ENCODE measurements around the gene ZMIZ1. TPM values are rescaled to one million over a fixed set of nuclear protein-coding genes. Genes with fewer than 3 reads are reported as not detected.

Gene ZMIZ1
- total RNA-seq, 1 donor from 2014 or later = 67.6 TPM

DNA sequence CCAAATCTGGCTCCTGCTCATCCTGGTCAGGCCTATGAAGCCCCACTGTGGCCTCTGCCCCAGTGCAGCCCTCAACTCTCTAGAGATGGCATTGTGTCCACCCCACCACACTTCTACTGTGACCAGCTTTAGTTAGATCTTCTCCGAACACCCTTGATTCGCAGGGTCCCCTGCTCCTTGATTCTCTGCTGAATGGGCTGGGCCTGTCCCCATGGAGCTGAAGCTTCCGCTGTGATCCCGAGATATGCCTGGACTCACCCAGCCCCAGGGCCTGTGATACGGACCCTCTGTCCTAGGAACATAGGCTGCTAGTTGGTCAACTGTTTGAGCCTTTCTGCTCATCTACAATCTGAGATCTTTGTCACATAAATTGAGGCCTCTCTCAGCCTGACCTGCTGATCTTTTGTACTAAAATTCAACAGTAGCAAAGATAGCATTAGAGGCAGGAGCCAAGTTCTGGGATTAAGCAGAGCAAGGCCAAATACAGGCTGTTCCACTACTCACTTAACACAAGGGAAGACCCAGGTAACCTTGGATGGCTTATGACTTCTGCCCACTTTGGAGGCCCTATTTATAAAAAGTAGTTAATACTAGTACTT is 272.0 kb downstream of the ZMIZ1 start:
- DNase-seq (ENCODE audit: low spot score) = no peak
- Mint-ChIP-seq H3K4me3 (no peak overlapping the region), H3K9me3 (peaks cover 3% of the 10 kb centered on the region), H3K4me1 (ENCODE audit: low read depth) (peaks cover 48% of the 10 kb centered on the region), H3K27ac (peak overlapping the region; percentile 0), H3K36me3 (ENCODE audit: low read depth) (peaks cover 6% of the 10 kb centered on the region), H3K27me3 (ENCODE audit: insufficient read depth) (no peaks in the 10 kb centered on the region)
- intact Hi-C loops (cut with micrococcal nuclease) = no loop called here

DNA sequence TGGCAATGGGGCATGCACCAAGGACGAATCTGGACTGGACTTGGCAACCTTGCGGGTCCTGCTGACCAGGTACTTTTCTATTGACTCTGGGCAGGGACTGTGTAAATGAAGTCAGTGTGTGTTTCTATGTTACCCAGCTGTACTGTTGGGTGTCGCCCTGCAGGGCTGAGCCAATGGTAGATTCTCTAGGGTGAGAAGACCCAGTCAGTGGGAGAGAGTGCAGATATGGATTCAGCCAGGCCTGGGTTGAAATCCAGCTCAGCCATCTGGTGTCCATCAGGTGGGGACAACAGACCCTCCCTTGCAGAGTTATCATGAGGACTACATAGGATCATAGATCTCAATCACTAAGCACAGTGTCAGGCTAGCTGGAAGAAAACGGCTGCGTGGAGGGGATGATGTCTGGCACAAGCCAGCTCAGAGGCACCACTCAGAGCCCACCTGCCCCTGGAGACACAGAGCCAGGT is 273.6 kb downstream of the ZMIZ1 start:
- Mint-ChIP-seq H3K4me1 (ENCODE audit: low read depth) (peaks cover 49% of the 10 kb centered on the region), H3K27ac (no peak overlapping the region), H3K36me3 (ENCODE audit: low read depth) (peaks cover 3% of the 10 kb centered on the region), H3K4me3 (no peak overlapping the region), H3K9me3 (peaks cover under 1% of the 10 kb centered on the region), H3K27me3 (ENCODE audit: insufficient read depth) (no peaks in the 10 kb centered on the region)
- intact Hi-C loops (cut with micrococcal nuclease) = no loop called here
- no peak for DNase-seq (ENCODE audit: low spot score)

DNA sequence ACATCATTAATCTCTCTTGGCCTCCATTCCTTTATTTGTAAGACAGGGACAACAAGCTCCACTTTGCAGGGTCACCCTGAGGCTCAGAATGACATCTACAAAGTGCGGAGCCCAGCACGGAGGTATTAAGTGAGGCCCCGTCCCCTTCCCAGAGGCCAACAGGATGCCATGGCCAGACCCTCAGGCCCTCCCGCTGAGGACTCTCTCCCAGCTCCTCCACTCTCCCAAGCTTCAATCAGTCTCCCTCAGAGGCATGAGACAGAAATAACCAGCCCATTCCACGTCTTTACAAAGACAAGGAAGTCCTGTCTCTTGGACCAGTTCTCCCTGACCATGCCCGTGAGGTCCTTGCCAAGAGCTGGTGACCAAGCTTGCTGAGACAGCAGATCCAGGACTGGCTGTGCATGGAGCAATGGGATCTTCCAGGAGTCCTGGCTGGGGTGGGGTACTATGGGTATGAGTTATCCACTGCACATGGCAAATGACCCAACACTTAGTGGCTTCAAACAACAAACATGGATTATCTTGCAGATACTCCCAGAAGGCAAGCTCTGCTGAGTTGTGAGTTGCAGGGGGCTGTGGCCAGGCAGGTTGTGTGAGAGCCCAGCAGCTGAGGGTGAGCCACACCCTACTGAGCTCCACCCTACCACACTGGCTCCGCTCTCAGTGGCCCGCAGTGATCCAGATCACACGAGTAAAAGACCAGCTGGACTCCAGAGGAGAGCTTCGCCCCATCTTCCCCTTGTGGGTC is 274.2 kb downstream of the ZMIZ1 start:
- no peak overlapping the region for H3K27ac Mint-ChIP-seq
- H3K27me3 Mint-ChIP-seq (ENCODE audit: insufficient read depth) = no peaks in the 10 kb centered on the region
- no peaks in the 10 kb centered on the region for H3K9me3 Mint-ChIP-seq
- H3K36me3 Mint-ChIP-seq (ENCODE audit: low read depth) = peaks cover 3% of the 10 kb centered on the region
- DNase-seq (ENCODE audit: low spot score) = no peak
- no peak overlapping the region for H3K4me3 Mint-ChIP-seq
- intact Hi-C loops (cut with micrococcal nuclease) = no loop called here
- H3K4me1 Mint-ChIP-seq (ENCODE audit: low read depth) = peaks cover 49% of the 10 kb centered on the region

DNA sequence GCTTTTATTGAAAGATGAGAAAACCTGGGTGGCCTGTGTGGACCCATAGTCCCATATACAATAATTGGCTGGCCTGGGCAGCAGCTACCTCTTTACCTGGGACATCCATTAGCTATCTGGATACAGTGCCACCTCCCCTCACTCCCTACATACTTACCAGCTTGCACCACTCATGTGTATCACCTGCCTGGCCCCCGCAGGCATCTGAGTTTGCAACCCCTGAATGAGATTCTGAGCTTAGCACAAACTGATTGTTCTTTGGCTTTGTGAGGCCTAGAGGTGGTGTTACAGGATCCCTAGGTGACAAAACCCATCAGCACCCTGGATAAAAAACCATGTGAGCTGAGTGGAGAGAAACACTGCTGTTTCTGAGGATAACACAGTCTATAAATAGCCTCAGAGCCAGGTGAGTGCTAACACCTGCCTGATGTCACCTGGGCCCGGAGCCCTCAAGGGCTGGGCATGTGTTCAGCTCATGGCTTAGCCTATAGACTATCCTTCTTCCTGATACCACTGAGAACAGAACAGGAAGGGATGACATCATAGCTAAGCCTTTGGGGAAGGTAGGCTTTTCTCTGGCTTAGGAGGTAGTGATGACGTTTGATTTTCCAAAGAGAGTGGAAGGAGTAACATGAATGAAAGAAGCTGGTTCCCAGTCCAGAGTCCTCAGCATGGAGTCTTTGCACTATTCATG is 275.9 kb downstream of the ZMIZ1 start:
- Mint-ChIP-seq H3K27ac (no peak overlapping the region), H3K36me3 (ENCODE audit: low read depth) (peaks cover 15% of the 10 kb centered on the region), H3K4me3 (no peak overlapping the region), H3K4me1 (ENCODE audit: low read depth) (peaks cover 65% of the 10 kb centered on the region), H3K27me3 (ENCODE audit: insufficient read depth) (no peaks in the 10 kb centered on the region), H3K9me3 (no peaks in the 10 kb centered on the region)
- no peak for DNase-seq (ENCODE audit: low spot score)
- intact Hi-C loops (cut with micrococcal nuclease) = loop anchor here (5.0 kb wide), 1 partner anchor 277 kb away; the partner anchor contains the start of gene ZMIZ1

DNA sequence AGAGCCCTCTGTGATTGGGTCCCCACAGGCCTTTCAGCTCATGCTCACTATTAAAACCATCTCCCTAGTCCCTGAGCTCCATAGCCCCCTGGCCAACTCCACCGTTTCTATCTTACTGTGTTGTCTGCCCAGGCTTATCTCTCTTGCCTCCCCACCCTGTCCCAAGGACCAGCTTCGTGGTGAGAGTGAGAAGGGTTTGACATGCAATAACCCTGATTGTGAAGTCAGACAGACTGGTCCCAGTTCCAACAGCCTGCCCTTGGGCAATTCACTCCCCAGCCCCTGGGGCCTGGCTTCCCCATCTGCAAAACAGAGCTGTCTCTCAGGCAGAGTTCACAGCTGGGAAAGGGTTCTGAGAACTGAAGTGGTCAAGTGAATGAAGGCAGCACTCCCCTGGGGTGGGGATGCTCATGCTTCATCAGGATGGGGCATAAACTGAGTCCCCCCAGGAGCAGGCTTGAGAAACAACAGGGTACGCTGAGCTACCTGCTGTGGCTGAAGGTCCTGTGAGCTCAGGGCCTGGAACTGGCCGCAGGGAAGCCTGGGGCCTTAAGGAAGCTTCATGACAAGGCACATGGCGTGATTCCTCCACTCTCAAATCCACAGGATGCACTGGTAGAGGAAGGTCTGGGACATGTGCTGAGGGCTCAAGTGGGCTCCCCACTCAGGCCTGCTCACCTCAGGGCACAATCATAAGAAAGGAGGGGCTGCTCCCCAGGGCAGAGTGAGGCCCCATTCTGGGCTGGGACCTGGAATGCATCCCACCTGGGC is 276.7 kb downstream of the ZMIZ1 start:
- DNase-seq (ENCODE audit: low spot score) = no peak
- no peak overlapping the region for H3K27ac Mint-ChIP-seq
- H3K4me3 Mint-ChIP-seq = no peak overlapping the region
- H3K4me1 Mint-ChIP-seq (ENCODE audit: low read depth) = peaks cover 72% of the 10 kb centered on the region
- no peaks in the 10 kb centered on the region for H3K27me3 Mint-ChIP-seq (ENCODE audit: insufficient read depth)
- peaks cover 23% of the 10 kb centered on the region for H3K36me3 Mint-ChIP-seq (ENCODE audit: low read depth)
- intact Hi-C loops (cut with micrococcal nuclease) = loop anchor here (5.0 kb wide), 1 partner anchor 278 kb away; the partner anchor contains the start of gene ZMIZ1
- no peaks in the 10 kb centered on the region for H3K9me3 Mint-ChIP-seq

DNA sequence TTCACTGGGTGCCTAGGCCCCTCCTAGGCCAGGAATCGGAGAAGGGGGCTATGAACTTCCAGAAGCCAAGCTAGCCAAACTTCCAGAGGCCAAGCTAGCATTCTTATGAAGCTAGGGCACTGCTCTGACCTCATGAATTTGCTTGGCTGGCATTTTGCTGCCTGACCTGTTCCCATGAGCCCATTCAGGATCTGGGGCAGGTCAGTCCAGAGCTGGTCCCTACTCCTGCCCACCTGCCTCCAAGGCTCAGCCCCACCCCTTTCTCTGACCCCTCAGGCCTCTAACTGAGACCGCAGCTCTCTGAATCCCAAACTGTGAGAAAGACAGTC is 277.2 kb downstream of the ZMIZ1 start:
- Mint-ChIP-seq H3K27ac (peak overlapping the region; percentile 7), H3K36me3 (ENCODE audit: low read depth) (peaks cover 23% of the 10 kb centered on the region), H3K4me1 (ENCODE audit: low read depth) (peaks cover 73% of the 10 kb centered on the region), H3K9me3 (no peaks in the 10 kb centered on the region), H3K4me3 (no peak overlapping the region), H3K27me3 (ENCODE audit: insufficient read depth) (no peaks in the 10 kb centered on the region)
- intact Hi-C loops (cut with micrococcal nuclease) = loop anchor here (5.0 kb wide), 1 partner anchor 279 kb away; the partner anchor contains the start of gene ZMIZ1
- DNase-seq (ENCODE audit: low spot score) = no peak

DNA sequence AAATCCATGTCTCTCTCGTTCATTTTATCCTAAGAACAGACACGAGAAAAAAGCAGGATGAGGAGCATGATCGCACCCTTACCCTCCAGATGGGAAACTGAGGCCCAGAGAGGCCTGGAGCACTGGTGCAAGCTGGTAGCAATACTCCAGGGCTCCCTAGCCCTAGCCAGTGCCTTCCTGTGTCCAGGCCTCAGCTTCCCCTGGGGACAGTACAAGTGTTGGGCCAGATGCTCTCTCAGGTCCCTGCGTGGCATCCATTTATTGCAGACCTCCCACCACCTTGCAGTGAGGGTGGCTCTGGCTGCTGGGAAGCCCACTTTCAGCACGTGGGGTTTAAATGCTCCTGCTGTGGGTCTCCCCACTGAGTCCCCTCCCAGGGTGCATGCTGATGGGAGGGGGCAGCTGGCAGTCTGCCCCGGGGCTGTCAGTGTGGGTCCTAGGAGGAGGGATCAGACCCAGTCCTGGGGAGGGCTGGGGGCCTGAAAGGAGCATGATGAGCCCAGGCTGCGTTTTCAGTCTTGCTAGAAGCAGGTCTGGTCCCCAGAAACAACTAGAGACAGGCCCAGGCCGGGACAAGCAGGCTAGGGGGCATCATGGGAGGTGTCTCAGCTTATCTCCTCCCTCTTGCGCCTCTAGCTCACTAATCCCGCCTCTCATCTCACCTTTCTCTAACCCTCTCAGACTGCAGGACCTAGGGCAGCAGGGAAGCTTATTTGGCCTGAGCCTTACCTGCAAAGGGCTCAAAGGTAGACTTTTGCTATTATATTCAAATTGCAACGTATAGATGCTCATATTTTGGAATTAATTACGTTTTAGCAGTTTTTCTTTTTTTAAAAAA is 277.8 kb downstream of the ZMIZ1 start:
- peaks cover 73% of the 10 kb centered on the region for H3K4me1 Mint-ChIP-seq (ENCODE audit: low read depth)
- peaks cover 26% of the 10 kb centered on the region for H3K36me3 Mint-ChIP-seq (ENCODE audit: low read depth)
- H3K4me3 Mint-ChIP-seq = peak overlapping the region; percentile 70
- no peaks in the 10 kb centered on the region for H3K9me3 Mint-ChIP-seq
- intact Hi-C loops (cut with micrococcal nuclease) = loop anchor here (1.0 to 5.0 kb wide), 9 partner anchors 14 to 1313 kb away; partner anchors contain the start of genes RPS24 and ZMIZ1
- peak overlapping the region; percentile 75 for H3K27ac Mint-ChIP-seq
- no peaks in the 10 kb centered on the region for H3K27me3 Mint-ChIP-seq (ENCODE audit: insufficient read depth)
- no peak for DNase-seq (ENCODE audit: low spot score)

DNA sequence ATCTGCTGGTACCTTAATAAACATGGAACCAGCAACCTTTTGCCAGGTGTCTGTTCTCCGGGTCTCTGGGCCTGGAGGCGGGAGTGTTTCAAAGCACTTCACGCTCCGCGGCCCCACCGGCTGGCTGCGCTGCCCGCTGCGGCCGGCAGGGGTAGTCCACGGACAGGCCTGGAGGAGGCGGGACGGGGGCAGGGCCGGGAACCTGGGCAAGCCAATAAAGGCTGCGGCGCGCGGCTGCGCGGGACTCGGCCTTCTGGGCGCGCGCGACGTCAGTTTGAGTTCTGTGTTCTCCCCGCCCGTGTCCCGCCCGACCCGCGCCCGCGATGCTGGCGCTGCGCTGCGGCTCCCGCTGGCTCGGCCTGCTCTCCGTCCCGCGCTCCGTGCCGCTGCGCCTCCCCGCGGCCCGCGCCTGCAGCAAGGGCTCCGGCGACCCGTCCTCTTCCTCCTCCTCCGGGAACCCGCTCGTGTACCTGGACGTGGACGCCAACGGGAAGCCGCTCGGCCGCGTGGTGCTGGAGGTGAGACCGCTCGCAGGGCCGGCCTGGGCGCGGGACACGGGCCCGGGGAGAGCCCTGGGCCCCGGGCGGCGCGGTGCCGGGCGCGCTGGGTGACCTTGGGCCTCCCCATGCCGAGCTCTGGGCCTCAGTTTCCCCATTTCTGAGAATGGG is 278.6 kb downstream of the ZMIZ1 start, which contains the start of gene PPIF:
Gene PPIF (plus strand): TSS at position 244 of the 668 bp plus-strand sequence. CDS start 80 bp downstream, at position 324.
- no peaks in the 10 kb centered on the region for H3K27me3 Mint-ChIP-seq (ENCODE audit: insufficient read depth)
- H3K36me3 Mint-ChIP-seq (ENCODE audit: low read depth) = peaks cover 31% of the 10 kb centered on the region
- peak within 1 kb of the TSS; percentile 93 for H3K27ac Mint-ChIP-seq
- peak; percentile 95 for DNase-seq (ENCODE audit: low spot score)
- H3K9me3 Mint-ChIP-seq = no peaks in the 10 kb centered on the region
- peak within 1 kb of the TSS; percentile 95 for H3K4me3 Mint-ChIP-seq
- H3K4me1 Mint-ChIP-seq (ENCODE audit: low read depth) = peaks cover 69% of the 10 kb centered on the region
- intact Hi-C loops (cut with micrococcal nuclease) = loop anchor here (1.0 to 5.0 kb wide), 9 partner anchors 15 to 1314 kb away; partner anchors contain the start of genes RPS24 and ZMIZ1

DNA sequence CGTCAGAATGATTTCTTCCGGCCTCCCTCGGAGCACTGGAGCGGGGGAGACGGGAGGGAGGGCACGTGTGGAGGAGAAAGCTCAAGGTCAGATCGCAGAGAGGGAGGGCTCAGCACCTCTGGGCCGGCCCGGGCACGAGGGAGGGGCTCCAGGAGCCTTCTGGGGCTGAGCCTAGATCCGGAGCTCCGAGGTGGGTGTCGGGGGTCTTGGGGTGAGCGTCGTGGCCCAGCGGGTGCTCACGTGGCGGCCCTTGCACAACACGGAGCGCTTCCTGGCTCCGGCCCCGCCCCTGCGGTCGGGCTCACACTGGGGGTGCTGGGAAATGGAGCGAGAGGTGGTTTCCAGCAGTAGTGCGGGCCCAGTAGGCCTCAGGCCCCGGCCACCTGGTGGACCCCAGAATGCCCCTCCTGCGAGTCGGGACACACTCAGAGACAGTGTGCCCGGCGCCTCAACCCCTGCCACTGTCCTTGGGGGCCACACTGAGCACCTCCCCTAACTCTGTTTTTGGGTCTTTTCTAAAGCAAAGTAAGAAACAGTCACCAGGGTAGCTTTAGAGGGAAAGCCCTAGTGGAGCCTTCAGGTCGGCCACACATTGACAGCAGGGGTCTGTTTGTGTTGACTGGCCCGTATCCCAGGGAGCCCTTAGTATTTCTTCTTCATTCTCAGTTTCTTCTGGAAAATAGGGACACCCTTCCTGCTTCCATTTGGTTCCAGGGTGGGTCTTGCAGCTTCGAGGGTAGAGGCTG is 279.3 kb downstream of the ZMIZ1 start:
- Mint-ChIP-seq H3K9me3 (no peaks in the 10 kb centered on the region), H3K27ac (peak overlapping the region; percentile 93), H3K4me3 (peak overlapping the region; percentile 95), H3K4me1 (ENCODE audit: low read depth) (peaks cover 69% of the 10 kb centered on the region), H3K27me3 (ENCODE audit: insufficient read depth) (no peaks in the 10 kb centered on the region), H3K36me3 (ENCODE audit: low read depth) (peaks cover 34% of the 10 kb centered on the region)
- intact Hi-C loops (cut with micrococcal nuclease) = loop anchor here (1.0 to 5.0 kb wide), 11 partner anchors 16 to 1315 kb away; partner anchors contain the start of genes RPS24, ZCCHC24 and ZMIZ1
- DNase-seq (ENCODE audit: low spot score) = peak; percentile 80

DNA sequence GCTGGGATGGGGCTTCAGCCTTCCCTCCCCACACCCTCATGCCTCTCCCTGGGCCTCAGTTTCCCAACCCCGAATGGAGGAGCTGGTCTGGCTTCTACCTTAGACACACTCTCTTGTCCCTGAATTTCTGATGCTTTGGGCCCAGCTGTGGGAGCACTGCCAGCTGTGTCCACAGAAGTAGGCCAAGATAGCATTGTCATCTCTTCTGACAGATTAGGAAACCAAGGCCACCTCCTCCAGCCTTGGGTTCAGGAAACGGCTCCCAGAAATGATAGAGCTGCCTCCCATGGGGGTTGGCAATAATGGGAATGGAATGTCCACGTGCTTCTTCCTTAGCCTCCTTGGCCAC is 279.8 kb downstream of the ZMIZ1 start:
- H3K27ac Mint-ChIP-seq = peak overlapping the region; percentile 93
- H3K36me3 Mint-ChIP-seq (ENCODE audit: low read depth) = peaks cover 40% of the 10 kb centered on the region
- H3K4me1 Mint-ChIP-seq (ENCODE audit: low read depth) = peaks cover 69% of the 10 kb centered on the region
- no peaks in the 10 kb centered on the region for H3K9me3 Mint-ChIP-seq
- intact Hi-C loops (cut with micrococcal nuclease) = loop anchor here (1.0 to 5.0 kb wide), 3 partner anchors 97 to 855 kb away; partner anchors contain the start of genes ZCCHC24 and ZMIZ1
- H3K4me3 Mint-ChIP-seq = peak overlapping the region; percentile 95
- DNase-seq (ENCODE audit: low spot score) = no peak
- no peaks in the 10 kb centered on the region for H3K27me3 Mint-ChIP-seq (ENCODE audit: insufficient read depth)

DNA sequence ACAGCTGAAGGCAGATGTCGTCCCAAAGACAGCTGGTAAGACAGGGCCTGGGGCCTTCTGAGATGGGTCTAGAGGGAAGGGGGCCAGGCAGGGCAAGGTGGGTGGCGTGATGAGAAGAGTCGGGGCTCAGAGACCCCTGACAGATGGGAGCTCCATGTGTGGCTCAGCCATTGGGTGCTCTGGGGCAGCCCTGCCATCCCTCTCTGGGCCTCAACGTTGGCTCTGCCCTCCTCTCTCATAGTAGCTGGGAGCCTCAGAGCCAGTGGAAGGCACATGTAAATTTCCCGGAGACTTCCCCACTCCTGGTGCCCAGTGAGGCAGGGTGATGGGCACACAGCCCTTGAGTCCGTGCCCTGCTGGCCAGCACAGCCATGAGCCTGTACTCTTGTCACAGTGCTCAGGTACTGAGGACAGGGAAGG is 280.3 kb downstream of the ZMIZ1 start:
- peak overlapping the region; percentile 93 for H3K27ac Mint-ChIP-seq
- H3K27me3 Mint-ChIP-seq (ENCODE audit: insufficient read depth) = no peaks in the 10 kb centered on the region
- peaks cover 69% of the 10 kb centered on the region for H3K4me1 Mint-ChIP-seq (ENCODE audit: low read depth)
- peak overlapping the region; percentile 95 for H3K4me3 Mint-ChIP-seq
- no peak for DNase-seq (ENCODE audit: low spot score)
- no peaks in the 10 kb centered on the region for H3K9me3 Mint-ChIP-seq
- H3K36me3 Mint-ChIP-seq (ENCODE audit: low read depth) = peaks cover 44% of the 10 kb centered on the region
- intact Hi-C loops (cut with micrococcal nuclease) = loop anchor here (5.0 kb wide), 1 partner anchor 282 kb away; the partner anchor contains the start of gene ZMIZ1
